ENCODE results near the gene PMVK.
A peak's percentile ranks its signal among the peaks of the same experiment; 100 is the strongest.

The PMVK gene

DNA sequence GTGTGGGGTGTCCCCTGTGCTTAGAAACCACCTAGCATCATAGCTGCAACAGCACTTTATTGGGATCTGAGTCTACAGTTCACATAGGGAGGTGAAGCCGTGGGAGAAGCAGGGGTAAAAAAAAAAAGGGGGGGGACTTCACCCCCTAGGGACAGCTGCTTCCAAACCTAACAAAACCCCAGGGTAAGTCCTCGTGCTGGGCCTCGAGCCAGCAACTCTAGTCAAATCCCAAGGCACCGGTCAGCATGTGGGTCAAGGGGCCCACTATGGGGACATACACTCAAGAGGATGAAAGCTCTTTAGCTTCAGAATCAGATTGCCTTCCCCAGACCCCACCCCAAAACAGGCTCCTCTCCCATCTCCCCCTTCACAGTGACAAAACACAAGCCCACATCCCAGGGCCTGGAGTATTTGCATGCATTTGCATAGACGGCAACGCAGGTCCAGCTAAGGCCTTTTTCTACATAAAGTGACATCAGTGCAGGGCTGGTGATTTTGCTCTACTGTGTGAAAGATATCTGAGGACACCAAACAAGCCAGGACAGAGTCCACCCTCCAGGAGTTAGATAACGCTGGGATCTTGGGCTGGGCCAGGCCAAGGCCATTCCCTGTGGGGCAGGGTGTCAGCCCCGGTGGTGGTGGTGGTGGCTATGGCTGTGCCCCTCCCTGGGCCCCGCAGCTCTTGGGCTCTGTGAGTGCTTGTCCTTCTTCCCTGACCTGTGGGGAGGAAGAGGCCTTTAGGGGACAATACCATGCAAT, 8.1 kb upstream of the PMVK start:
- TF ChIP-seq SPI1 (IDR thresholded peaks at IDR 0.05; ENCODE audit: low read depth, low read length): no peak
- no peak for TF ChIP-seq TAF1 (IDR thresholded peaks at IDR 0.05; ENCODE audit: low read depth, low read length)
- peak; percentile 98 for TF ChIP-seq POU2F2 (IDR thresholded peaks at IDR 0.05; ENCODE audit: low read depth, low read length)
- FAIRE-seq (no peak), DNase-seq (ENCODE audit: insufficient read length, low spot score) (no peak)

DNA sequence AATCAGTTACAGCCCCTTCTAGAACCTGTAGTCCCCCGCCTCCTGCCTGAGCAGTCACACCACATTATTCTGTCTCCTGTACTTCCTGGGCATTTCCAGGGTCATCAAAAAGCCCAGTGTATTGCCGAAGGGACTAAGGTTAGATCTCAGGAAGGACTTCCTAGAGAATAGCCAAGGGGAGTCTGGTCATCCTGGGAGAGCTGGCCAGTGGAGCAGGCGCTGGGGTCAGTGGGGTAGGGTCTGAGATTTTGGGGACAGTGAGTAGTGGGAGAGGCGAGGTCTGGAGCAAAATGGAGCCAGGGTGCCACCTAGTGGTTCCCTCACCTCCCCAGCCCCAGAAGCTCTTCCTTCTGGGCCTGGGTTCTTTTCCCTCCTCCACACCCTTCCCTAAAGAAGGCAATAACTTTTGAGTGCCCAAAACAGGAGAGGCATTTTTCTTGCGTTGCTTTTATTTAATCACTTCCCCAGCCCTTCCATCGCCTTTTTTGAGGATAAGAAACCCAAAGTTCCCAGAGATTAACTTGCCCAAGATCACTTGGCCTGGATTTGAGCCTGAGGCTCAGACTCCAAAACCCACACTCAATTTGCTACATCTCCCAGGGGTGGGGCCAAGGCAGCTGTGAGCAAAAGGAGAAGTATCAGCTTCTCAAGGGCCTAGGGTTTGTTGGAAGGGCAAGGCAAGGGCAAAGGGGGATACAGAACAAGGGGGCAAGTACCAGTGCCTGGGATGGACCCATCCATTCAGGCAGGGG, 7.3 kb upstream of the PMVK start:
- DNase-seq (ENCODE audit: insufficient read length, low spot score) (no peak), FAIRE-seq (peak; percentile 63)
- no peak for TF ChIP-seq SPI1 (IDR thresholded peaks at IDR 0.05; ENCODE audit: low read depth, low read length)
- TF ChIP-seq POLR2A (IDR thresholded peaks at IDR 0.05; ENCODE audit: low read depth, low read length): no peak
- TF ChIP-seq POLR2AphosphoS5 (IDR thresholded peaks at IDR 0.05; ENCODE audit: low read depth, low read length): no peak
- no peak for TF ChIP-seq PAX5 (IDR thresholded peaks at IDR 0.05; ENCODE audit: insufficient read depth, low read length, severe bottlenecking)
- TF ChIP-seq TAF1 (IDR thresholded peaks at IDR 0.05; ENCODE audit: low read depth, low read length): no peak
- TF ChIP-seq POU2F2 (IDR thresholded peaks at IDR 0.05; ENCODE audit: low read depth, low read length): no peak

DNA sequence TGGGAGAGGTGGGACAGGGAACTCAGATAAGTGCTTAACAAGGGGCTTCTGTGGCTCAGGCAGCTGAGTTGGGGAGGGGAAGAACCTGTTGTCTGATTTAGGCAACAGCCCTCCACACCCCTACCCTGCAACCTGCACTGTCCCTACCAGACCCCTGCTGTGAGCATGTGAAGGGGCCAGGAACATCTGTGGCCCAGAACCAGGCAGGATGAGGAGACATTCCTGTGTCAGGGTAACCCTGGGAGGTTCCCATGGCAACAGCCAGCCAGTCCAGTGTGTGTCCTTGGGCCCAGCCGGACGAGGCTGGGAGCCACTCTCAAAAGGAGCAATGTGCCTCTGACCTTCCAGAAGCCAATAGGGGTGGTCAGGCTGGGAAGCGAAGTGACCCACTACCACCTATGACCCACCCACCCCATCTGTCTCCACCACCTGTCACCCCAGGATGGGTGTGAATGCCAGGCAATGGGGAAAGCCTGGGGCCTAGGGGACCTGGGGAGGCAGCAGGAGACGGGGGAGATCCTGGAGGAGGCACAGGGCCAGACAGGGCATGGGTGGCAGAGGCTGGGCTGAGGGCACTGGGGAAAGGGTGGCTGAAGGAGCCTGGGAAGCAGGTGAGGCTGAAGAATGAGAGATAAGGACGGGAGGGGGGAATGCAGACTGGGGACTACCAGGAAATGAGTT, 5.0 kb upstream of the PMVK start:
- TF ChIP-seq TAF1 (IDR thresholded peaks at IDR 0.05; ENCODE audit: low read depth, low read length) (no peak), SPI1 (IDR thresholded peaks at IDR 0.05; ENCODE audit: low read depth, low read length) (no peak), POLR2AphosphoS5 (IDR thresholded peaks at IDR 0.05; ENCODE audit: low read depth, low read length) (no peak)
- DNase-seq (ENCODE audit: insufficient read length, low spot score) (no peak), FAIRE-seq (no peak)

DNA sequence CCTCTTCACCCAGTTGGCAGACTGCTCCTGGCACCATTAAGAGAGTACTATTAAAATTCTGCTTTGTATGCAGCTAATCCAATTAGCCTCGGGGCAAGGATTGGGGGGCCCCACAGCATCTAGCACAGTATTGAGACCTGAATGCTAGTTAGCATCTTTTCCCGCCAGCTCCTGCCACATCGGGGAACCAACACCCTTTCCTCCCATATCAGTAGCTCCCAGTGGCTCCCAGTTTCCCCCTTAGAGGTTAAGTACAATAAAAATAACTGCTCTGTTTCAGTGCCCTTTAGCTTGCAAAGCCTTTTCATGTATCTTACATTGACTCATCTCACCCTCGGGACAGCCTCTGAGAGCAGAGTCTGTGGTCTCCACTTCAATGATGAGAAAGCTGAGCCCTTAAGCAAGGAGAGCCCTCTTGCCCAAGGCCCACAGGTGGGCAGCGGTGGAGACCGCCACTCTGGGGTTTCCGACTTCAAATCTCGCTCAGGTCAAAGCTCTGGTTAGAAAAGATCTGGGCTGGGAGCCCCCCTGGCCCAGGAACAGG, 4.2 kb upstream of the PMVK start:
- no peak for DNase-seq (ENCODE audit: insufficient read length, low spot score)
- no peak for FAIRE-seq
- TF ChIP-seq POU2F2 (IDR thresholded peaks at IDR 0.05; ENCODE audit: low read depth, low read length) (no peak; the same call in 1 of the 2 replicates), TAF1 (IDR thresholded peaks at IDR 0.05; ENCODE audit: low read depth, low read length) (no peak), POLR2A (IDR thresholded peaks at IDR 0.05; ENCODE audit: low read depth, low read length) (no peak), POLR2AphosphoS5 (IDR thresholded peaks at IDR 0.05; ENCODE audit: low read depth, low read length) (no peak), SPI1 (IDR thresholded peaks at IDR 0.05; ENCODE audit: low read depth, low read length) (no peak), PAX5 (IDR thresholded peaks at IDR 0.05; ENCODE audit: insufficient read depth, low read length, severe bottlenecking) (no peak)

DNA sequence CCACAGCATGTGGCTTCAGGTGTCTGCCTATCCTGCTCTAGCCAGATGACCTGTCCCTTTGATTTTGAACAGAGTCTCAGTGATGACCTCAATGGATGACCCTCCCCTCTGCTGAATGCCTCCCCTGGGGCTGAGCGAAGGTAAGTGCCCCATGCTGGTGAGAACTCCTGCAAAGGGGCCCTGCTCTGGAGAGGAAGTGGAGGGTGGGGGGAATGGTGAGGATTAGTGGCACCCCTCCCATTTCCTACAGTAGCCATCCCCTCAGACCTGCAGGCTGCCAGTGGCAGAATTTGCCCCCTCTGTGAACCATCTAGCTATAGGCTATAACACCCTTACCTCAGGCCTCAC, 3.7 kb upstream of the PMVK start:
- FAIRE-seq: no peak
- no peak for DNase-seq (ENCODE audit: insufficient read length, low spot score)

DNA sequence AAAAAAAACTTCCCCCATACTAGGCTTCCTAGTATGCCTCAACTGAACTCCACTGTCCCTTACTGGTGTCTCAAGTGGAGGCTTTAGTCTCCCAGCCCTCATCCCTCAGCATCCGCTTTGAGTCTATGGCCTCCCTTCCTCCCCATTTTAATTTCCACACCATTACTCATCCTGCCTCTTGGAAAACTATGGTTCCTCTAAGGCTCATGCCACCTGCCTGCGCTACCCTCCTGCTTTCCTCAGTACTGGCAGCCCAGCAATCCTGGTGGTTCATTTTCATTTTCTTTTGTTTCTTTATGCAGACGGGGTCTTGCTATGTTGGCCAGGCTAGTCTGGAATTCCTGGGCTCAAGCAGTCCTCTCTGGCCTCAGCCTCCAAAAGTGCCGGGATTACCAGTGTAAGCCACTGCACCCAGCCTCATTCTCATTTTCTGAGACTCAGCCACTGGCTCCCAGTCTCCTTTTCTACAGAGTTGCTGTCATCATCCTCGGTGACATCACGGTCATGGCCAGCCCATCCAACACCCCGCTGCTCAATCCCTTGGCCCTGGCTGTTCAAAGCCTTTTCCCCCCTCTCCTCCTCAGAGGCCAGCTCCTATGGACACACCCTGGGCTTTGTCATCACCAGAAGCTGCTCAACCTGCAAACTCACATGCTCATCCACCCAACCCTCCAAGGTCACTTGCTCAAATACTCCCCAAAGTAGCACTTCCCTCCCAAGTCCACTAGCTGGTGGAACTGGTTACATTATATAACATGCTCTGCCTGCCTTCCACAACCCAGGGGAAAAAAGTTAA, 2.3 kb upstream of the PMVK start:
- DNase-seq (ENCODE audit: insufficient read length, low spot score) (no peak), FAIRE-seq (no peak)
- TF ChIP-seq POLR2A (IDR thresholded peaks at IDR 0.05; ENCODE audit: low read depth, low read length) (no peak), TAF1 (IDR thresholded peaks at IDR 0.05; ENCODE audit: low read depth, low read length) (no peak), POU2F2 (IDR thresholded peaks at IDR 0.05; ENCODE audit: low read depth, low read length) (no peak), POLR2AphosphoS5 (IDR thresholded peaks at IDR 0.05; ENCODE audit: low read depth, low read length) (no peak), PAX5 (IDR thresholded peaks at IDR 0.05; ENCODE audit: insufficient read depth, low read length, severe bottlenecking) (no peak), SPI1 (IDR thresholded peaks at IDR 0.05; ENCODE audit: low read depth, low read length) (peak; percentile 35)

More for the DNA sequence above, 3.7 kb upstream of the PMVK start:
- TF ChIP-seq POLR2A (IDR thresholded peaks at IDR 0.05; ENCODE audit: low read depth, low read length) (no peak), POU2F2 (IDR thresholded peaks at IDR 0.05; ENCODE audit: low read depth, low read length) (no peak), TAF1 (IDR thresholded peaks at IDR 0.05; ENCODE audit: low read depth, low read length) (no peak), POLR2AphosphoS5 (IDR thresholded peaks at IDR 0.05; ENCODE audit: low read depth, low read length) (0 out of 2 replicates have a peak, but pooled peaks have one; percentile 7), SPI1 (IDR thresholded peaks at IDR 0.05; ENCODE audit: low read depth, low read length) (peak; percentile 12; the same call in 1 of the 2 replicates), PAX5 (IDR thresholded peaks at IDR 0.05; ENCODE audit: insufficient read depth, low read length, severe bottlenecking) (no peak)

DNA sequence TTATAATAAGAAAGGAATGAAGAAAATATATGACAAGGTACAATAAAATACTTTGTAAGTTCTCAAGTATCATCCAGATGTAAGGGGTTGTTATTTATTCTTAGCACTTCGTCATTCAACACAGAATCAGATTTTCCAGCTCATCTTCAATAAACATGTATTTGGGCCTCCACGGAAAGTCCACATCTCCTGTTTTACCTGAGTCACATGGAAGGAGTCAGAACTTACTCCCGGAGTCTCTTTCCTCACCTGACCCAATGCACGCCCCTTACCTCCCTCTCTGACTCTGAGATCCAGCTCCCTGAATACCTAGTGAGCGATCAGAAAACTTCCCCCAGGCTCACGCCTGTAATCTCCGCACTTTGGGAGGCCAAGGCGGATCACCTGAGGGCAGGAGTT, 1.5 kb upstream of the PMVK start:
- no peak for TF ChIP-seq POLR2AphosphoS5 (IDR thresholded peaks at IDR 0.05; ENCODE audit: low read depth, low read length)
- no peak for TF ChIP-seq POU2F2 (IDR thresholded peaks at IDR 0.05; ENCODE audit: low read depth, low read length)
- TF ChIP-seq PAX5 (IDR thresholded peaks at IDR 0.05; ENCODE audit: insufficient read depth, low read length, severe bottlenecking): no peak
- no peak for TF ChIP-seq POLR2A (IDR thresholded peaks at IDR 0.05; ENCODE audit: low read depth, low read length)
- TF ChIP-seq SPI1 (IDR thresholded peaks at IDR 0.05; ENCODE audit: low read depth, low read length): no peak
- no peak for TF ChIP-seq TAF1 (IDR thresholded peaks at IDR 0.05; ENCODE audit: low read depth, low read length)
- DNase-seq (ENCODE audit: insufficient read length, low spot score): no peak
- FAIRE-seq: no peak

DNA sequence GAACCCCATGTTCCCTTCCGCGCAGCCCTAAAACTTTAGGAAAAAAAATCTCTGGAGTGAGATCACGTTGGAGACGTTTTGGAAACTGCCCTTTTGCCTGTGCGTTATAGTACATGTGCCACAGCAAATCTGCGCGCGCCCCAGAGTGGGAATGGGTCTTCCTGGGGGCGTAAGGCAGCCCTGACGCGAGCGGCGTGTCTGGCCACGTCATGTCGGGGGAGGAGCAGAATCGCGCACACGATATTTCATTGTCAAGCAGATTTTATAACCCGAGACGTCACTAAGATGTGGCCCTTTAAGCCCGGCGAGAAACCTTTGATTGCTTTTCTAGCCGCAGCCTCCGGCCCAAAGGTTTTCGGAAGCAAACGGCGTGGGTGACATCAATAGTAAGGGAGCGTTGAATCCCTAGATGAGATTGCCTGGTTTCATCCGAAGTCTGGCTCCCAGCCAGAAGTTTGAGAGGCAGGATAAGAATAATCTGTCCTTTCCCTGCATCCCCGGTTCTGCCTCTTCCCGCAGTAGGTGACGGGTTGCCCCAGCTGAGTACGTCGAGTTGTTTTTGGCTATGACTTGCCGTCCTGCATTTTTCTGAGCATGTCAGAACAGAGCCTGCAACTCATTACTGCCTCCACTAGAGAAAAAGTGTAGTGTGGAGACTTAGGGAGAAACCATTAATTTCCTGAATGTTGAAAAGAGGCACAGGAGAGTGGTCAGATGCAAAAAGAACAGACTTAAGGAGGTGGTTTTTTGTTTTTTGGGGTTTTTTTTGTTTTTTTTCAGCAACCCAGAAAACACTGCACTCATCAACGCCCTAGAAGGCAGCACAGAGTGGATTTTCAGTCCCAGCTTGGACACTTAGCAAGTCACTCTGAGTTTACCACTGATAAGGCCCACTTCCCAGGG, 817 bp upstream of the PMVK start:
- TF ChIP-seq PAX5 (IDR thresholded peaks at IDR 0.05; ENCODE audit: insufficient read depth, low read length, severe bottlenecking) (no peak), TAF1 (IDR thresholded peaks at IDR 0.05; ENCODE audit: low read depth, low read length) (peak; percentile 61; the same call in 1 of the 2 replicates), POLR2A (IDR thresholded peaks at IDR 0.05; ENCODE audit: low read depth, low read length) (0 out of 2 replicates have a peak, but pooled peaks have one; percentile 36), POLR2AphosphoS5 (IDR thresholded peaks at IDR 0.05; ENCODE audit: low read depth, low read length) (no peak)
- peak; percentile 66 for DNase-seq (ENCODE audit: insufficient read length, low spot score)
- FAIRE-seq: no peak

Data from GM12891 (cell line).